Peyer's patch (tissue), 4 donors: ENCODE results near the gene BICRAL. TPM values are rescaled to one million over a fixed set of nuclear protein-coding genes. Genes with fewer than 3 reads are reported as not detected.
"Not testable (repeated sequence)": the region's sequence is repeated elsewhere in the genome, so short reads cannot be mapped to it uniquely, and the experiment has no call there.

Experiments used
- DNase-seq, 3 donors: peaks; one replicate each; pipeline ENCODE4 v3.0.0-alpha.2; 2017 to 2019
- H3K27ac ChIP-seq, 4 donors: fragments of 200-600 bp; sonication (generic); one replicate each; pipeline ENCODE4 v1.5.1; 2016 to 2019
- H3K27me3 ChIP-seq, 2 donors: fragments of 200-600 bp; sonication (generic); one replicate each; pipeline ENCODE4 v1.5.1; 2019
- H3K36me3 ChIP-seq, 3 donors: fragments of 200-600 bp; sonication (generic); one replicate each; pipeline ENCODE4 v1.5.1; 2016 to 2019
- H3K4me1 ChIP-seq, 4 donors: fragments of 200-600 bp; sonication (generic); one replicate each; pipeline ENCODE4 v1.5.1; 2016 to 2019
- H3K4me3 ChIP-seq, 4 donors: fragments of 200-600 bp; sonication (generic); 1 replicate in 3 of 4; 2 replicates in 1 of 4; pipeline ENCODE4 v1.5.1; 2016 to 2019; ENCODE audit warnings: mild to moderate bottlenecking in 1 of 4
- H3K9me3 ChIP-seq, 4 donors: fragments of 200-600 bp; sonication (generic); one replicate each; pipeline ENCODE4 v1.5.1; 2016 to 2019; ENCODE audit warnings: mild to moderate bottlenecking in 1 of 4
- CTCF ChIP-seq, 6 experiments: fragments of 450-650 bp in 4 of 6; fragments of 200-600 bp in 2 of 6; sonication (generic) in 1 of 6; IDR thresholded peaks; one replicate each; pipeline ENCODE4 v1.5.1; 2017 to 2019; ENCODE audit warnings: antibody characterized with exemption in 6 of 6, mild to moderate bottlenecking in 3 of 6, moderate library complexity in 1 of 6
- POLR2A ChIP-seq, 2 donors: fragments of 450-650 bp; IDR thresholded peaks; one replicate each; pipeline ENCODE4 v1.5.1; 2017; ENCODE audit warnings: antibody characterized with exemption in 2 of 2, mild to moderate bottlenecking in 2 of 2, moderate library complexity in 2 of 2
- total RNA-seq, 4 donors: library from RNA; depleted of rRNA; stranded (reverse); fragments of >200 nt; gene quantifications; one replicate each; pipeline ENCODE4 v1.1.0, GENCODE V29; 2016

Gene BICRAL
- total RNA-seq, 4 donors from 2014 or later = 15.3 to 20.1 (median 17.1) TPM

- Histone ChIP-seq H3K27ac (no peak overlapping the region), H3K36me3 (no peaks in the 10 kb centered on the region), H3K27me3 (no peaks in the 10 kb centered on the region), H3K9me3 (no peaks in the 10 kb centered on the region), H3K4me1 (peaks cover 0 to 13% (median 4%) of the 10 kb centered on the region in 4 donors), H3K4me3 (no peak overlapping the region)
- TF ChIP-seq CTCF (IDR thresholded peaks at IDR 0.05) = no peak
- DNase-seq = peak in 1 of 3 donors; percentile 34
These were observed 12.8 kb upstream of the BICRAL start for GRCh38 chr6:42769051-42769450.

- Histone ChIP-seq H3K27ac (peak overlapping the region in 3 of 4 donors; percentile 76 to 87 (median 86)), H3K36me3 (no peaks in the 10 kb centered on the region), H3K27me3 (no peaks in the 10 kb centered on the region), H3K9me3 (no peaks in the 10 kb centered on the region), H3K4me1 (peaks cover 0 to 13% (median 4%) of the 10 kb centered on the region in 4 donors), H3K4me3 (no peak overlapping the region)
- TF ChIP-seq CTCF (IDR thresholded peaks at IDR 0.05) (no peak), POLR2A (IDR thresholded peaks at IDR 0.05) (no peak)
- peak in 1 of 3 donors; percentile 32 for DNase-seq
These were observed 12.0 kb upstream of the BICRAL start for GRCh38 chr6:42769836-42770235.

GRCh38 chr6:42771741-42772100, 10.1 kb upstream of the BICRAL start:
- TF ChIP-seq POLR2A (IDR thresholded peaks at IDR 0.05) (no peak), CTCF (IDR thresholded peaks at IDR 0.05) (no peak)
- Histone ChIP-seq H3K9me3 (no peaks in the 10 kb centered on the region), H3K27me3 (no peaks in the 10 kb centered on the region)

GRCh38 chr6:42774201-42774600, 7.7 kb upstream of the BICRAL start:
- H3K27ac ChIP-seq = peak overlapping the region; percentile 34 to 86 (median 70)
- H3K9me3 ChIP-seq = no peaks in the 10 kb centered on the region
- no peaks in the 10 kb centered on the region for H3K36me3 ChIP-seq
- peaks cover 0 to 22% (median 8%) of the 10 kb centered on the region in 4 donors for H3K4me1 ChIP-seq
- no peaks in the 10 kb centered on the region for H3K27me3 ChIP-seq
- no peak overlapping the region for H3K4me3 ChIP-seq
- DNase-seq = no peak
- TF ChIP-seq POLR2A (IDR thresholded peaks at IDR 0.05) (no peak), CTCF (IDR thresholded peaks at IDR 0.05) (no peak)

More at GRCh38 chr6:42771741-42772100, 10.1 kb upstream of the BICRAL start:
- peak in 2 of 3 donors; percentile 41 to 49 for DNase-seq
- H3K4me1 ChIP-seq = peaks cover 0 to 19% (median 6%) of the 10 kb centered on the region in 4 donors
- H3K27ac ChIP-seq = peak overlapping the region; percentile 33 to 86 (median 71)
- peak overlapping the region in 2 of 4 donors; percentile 16 for H3K4me3 ChIP-seq
- H3K36me3 ChIP-seq = no peaks in the 10 kb centered on the region

- H3K4me1 ChIP-seq = peaks cover 0 to 22% (median 8%) of the 10 kb centered on the region in 4 donors
- H3K4me3 ChIP-seq = peak overlapping the region in 2 of 4 donors; percentile 8 to 19
- H3K27me3 ChIP-seq, H3K9me3 ChIP-seq, H3K36me3 ChIP-seq: not testable (repeated sequence)
- DNase-seq = peak in 2 of 3 donors; percentile 69 to 81
- H3K27ac ChIP-seq = peak overlapping the region; percentile 65 to 86 (median 76)
These were observed 6.9 kb upstream of the BICRAL start for GRCh38 chr6:42774821-42775487.

- Histone ChIP-seq H3K9me3 (no peaks in the 10 kb centered on the region), H3K4me1 (peaks cover 0 to 17% (median 7%) of the 10 kb centered on the region in 4 donors), H3K4me3 (no peak overlapping the region), H3K36me3 (no peaks in the 10 kb centered on the region), H3K27ac (peak overlapping the region in 1 of 4 donors; percentile 86), H3K27me3 (no peaks in the 10 kb centered on the region)
- no peak for DNase-seq
- no peak for TF ChIP-seq POLR2A (IDR thresholded peaks at IDR 0.05)
- TF ChIP-seq CTCF (IDR thresholded peaks at IDR 0.05) = no peak
These were observed 4.6 kb upstream of the BICRAL start for GRCh38 chr6:42777126-42777822.
